Loucy (cell line): ENCODE results near the gene PLEKHF1.

Experiments
- H2AFZ ChIP-seq: fragments of 200-600 bp; sonication (generic); 2 replicates; pipeline ENCODE4 v1.6.0; 2016; ENCODE audit warnings: antibody characterized with exemption, mild to moderate bottlenecking, low read length, moderate library complexity
- H3F3A ChIP-seq: fragments of 200-600 bp; 2 replicates; pipeline ENCODE4 v1.6.0; 2016; ENCODE audit warnings: antibody characterized with exemption, low read depth, mild to moderate bottlenecking
- H3K27me3 ChIP-seq: fragments of 200-600 bp; sonication (generic); 2 replicates; pipeline ENCODE4 v1.6.1; 2014; ENCODE audit warnings: low read length, mild to moderate bottlenecking; ENCODE audit not compliant: insufficient read depth, poor library complexity, severe bottlenecking
- H3K36me3 ChIP-seq: fragments of 200-600 bp; sonication (generic); 2 replicates; pipeline ENCODE4 v1.6.1; 2016; ENCODE audit warnings: low read length; ENCODE audit not compliant: insufficient read depth
- H3K4me1 ChIP-seq: fragments of 200-600 bp; sonication (generic); 2 replicates; pipeline ENCODE4 v1.5.1; 2014; ENCODE audit warnings: low read length, mild to moderate bottlenecking; ENCODE audit not compliant: insufficient read depth, poor library complexity, severe bottlenecking
- H3K4me2 ChIP-seq: fragments of 200-600 bp; sonication (generic); 2 replicates; pipeline ENCODE4 v1.6.0; 2014; ENCODE audit warnings: antibody characterized with exemption, low read length, low read depth, mild to moderate bottlenecking; ENCODE audit not compliant: poor library complexity, severe bottlenecking
- H3K4me3 ChIP-seq: fragments of 200-600 bp; sonication (generic); 2 replicates; pipeline ENCODE4 v1.5.1; 2014; ENCODE audit warnings: low read length, mild to moderate bottlenecking, mixed read lengths; ENCODE audit not compliant: poor library complexity, severe bottlenecking
- H3K79me2 ChIP-seq: fragments of 200-600 bp; sonication (generic); 2 replicates; pipeline ENCODE4 v1.6.1; 2014; ENCODE audit warnings: low read length; ENCODE audit not compliant: insufficient read depth
- H3K9ac ChIP-seq: fragments of 200-600 bp; sonication (generic); 2 replicates; pipeline ENCODE4 v1.6.0; 2014; ENCODE audit warnings: mild to moderate bottlenecking, low read depth, low read length, moderate library complexity; ENCODE audit not compliant: poor library complexity, severe bottlenecking
- H3K9me2 ChIP-seq: fragments of 200-600 bp; sonication (generic); replicated peaks from 2 replicates; pipeline ENCODE4 v1.6.1; 2016; ENCODE audit warnings: low read depth, low read length, mixed read lengths
- H3K9me3 ChIP-seq: fragments of 200-600 bp; sonication (generic); 2 replicates; pipeline ENCODE4 v1.6.1; 2014; ENCODE audit warnings: mild to moderate bottlenecking, antibody characterized with exemption, low read length, low read depth; ENCODE audit not compliant: insufficient read depth
- H4K20me1 ChIP-seq: fragments of 200-600 bp; sonication (generic); 2 replicates; pipeline ENCODE4 v1.6.0; 2014; ENCODE audit warnings: antibody characterized with exemption, low read length, mild to moderate bottlenecking; ENCODE audit not compliant: insufficient read depth, poor library complexity, severe bottlenecking
- EZH2phosphoT487 ChIP-seq: fragments of 200-600 bp; IDR thresholded peaks from 2 replicates; pipeline ENCODE4 v1.6.1; 2018; ENCODE audit warnings: antibody characterized with exemption, mild to moderate bottlenecking, moderate library complexity, borderline replicate concordance
- TF ChIP-seq, protein P1 (sequence below): fragments of 200-600 bp; sonication (generic); conservative IDR thresholded peaks from 2 replicates; pipeline ENCODE4 v1.5.1; 2014; ENCODE audit warnings: mild to moderate bottlenecking, antibody characterized with exemption, low read length

The PLEKHF1 gene

DNA sequence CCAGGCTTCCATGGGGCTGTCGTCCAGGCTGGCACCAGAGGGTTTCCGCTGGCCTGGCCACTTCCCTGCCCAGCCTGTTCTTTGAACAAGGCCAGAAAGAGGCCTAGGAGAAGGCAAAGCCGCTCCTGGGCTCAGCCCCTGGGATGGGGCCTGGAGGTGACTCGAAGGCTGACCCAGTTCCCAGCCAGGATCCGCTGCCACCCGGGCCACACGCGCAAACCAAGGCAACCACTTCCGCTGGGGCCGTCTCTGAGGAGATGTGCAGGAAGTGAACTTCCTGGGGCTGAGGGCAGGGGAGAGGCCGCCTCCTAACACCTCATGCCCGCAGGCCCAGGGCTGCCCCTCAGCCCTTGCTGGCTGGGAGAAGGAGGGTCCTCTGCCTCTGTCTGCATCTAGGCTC lies 15.2 kb downstream of the PLEKHF1 start:
- TF ChIP-seq, protein P1, sequence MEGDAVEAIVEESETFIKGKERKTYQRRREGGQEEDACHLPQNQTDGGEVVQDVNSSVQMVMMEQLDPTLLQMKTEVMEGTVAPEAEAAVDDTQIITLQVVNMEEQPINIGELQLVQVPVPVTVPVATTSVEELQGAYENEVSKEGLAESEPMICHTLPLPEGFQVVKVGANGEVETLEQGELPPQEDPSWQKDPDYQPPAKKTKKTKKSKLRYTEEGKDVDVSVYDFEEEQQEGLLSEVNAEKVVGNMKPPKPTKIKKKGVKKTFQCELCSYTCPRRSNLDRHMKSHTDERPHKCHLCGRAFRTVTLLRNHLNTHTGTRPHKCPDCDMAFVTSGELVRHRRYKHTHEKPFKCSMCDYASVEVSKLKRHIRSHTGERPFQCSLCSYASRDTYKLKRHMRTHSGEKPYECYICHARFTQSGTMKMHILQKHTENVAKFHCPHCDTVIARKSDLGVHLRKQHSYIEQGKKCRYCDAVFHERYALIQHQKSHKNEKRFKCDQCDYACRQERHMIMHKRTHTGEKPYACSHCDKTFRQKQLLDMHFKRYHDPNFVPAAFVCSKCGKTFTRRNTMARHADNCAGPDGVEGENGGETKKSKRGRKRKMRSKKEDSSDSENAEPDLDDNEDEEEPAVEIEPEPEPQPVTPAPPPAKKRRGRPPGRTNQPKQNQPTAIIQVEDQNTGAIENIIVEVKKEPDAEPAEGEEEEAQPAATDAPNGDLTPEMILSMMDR, result no peak
- no peak for TF ChIP-seq EZH2phosphoT487
- H2AFZ ChIP-seq, result no peak overlapping the region
- H3K9ac ChIP-seq, result peak overlapping the region; percentile 69
- no peaks in the 10 kb centered on the region for H3K27me3 ChIP-seq
- peak overlapping the region; percentile 69 for H3K4me2 ChIP-seq
- H3K79me2 ChIP-seq, result no peaks in the 10 kb centered on the region; the same call in 1 of the 2 replicates
- no peaks in the 10 kb centered on the region for H4K20me1 ChIP-seq
- peaks cover 35% of the 10 kb centered on the region for H3K4me1 ChIP-seq
- H3F3A ChIP-seq, result no peaks in the 10 kb centered on the region
- H3K9me2 ChIP-seq, result no peaks in the 10 kb centered on the region
- H3K4me3 ChIP-seq, result peak overlapping the region; percentile 53
- no peaks in the 10 kb centered on the region for H3K9me3 ChIP-seq
- H3K36me3 ChIP-seq, result peaks cover 9% of the 10 kb centered on the region; the same call in 1 of the 2 replicates

DNA sequence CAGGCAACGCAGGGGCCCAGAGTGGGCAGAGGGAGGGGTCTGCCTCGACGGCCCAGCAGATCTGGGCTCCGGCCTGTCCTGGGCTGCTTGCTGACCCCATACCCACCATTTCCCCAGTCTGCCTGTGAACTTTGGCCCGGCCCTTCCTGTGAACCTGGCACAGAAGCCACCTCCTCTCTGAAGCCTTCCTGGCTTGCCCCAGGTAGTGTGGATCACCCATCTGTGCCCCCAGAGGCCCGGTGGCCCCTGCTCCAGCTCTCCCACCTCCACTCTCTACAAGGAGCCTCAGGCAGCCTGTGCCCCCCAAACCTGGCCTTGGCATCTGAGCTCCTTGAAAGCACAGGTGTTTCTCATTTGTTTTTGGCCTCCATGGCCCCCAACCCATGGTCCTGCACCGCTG lies 15.7 kb downstream of the PLEKHF1 start:
- H4K20me1 ChIP-seq, result no peaks in the 10 kb centered on the region
- TF ChIP-seq EZH2phosphoT487, result no peak
- TF ChIP-seq, protein P1, result no peak
- peak overlapping the region; percentile 69 for H3K4me2 ChIP-seq
- no peak overlapping the region for H2AFZ ChIP-seq
- H3F3A ChIP-seq, result no peaks in the 10 kb centered on the region
- H3K9ac ChIP-seq, result peak overlapping the region; percentile 69
- no peaks in the 10 kb centered on the region for H3K27me3 ChIP-seq
- H3K4me3 ChIP-seq, result peak overlapping the region; percentile 53
- no peaks in the 10 kb centered on the region; the same call in 1 of the 2 replicates for H3K79me2 ChIP-seq
- no peaks in the 10 kb centered on the region for H3K9me3 ChIP-seq
- no peaks in the 10 kb centered on the region for H3K9me2 ChIP-seq
- H3K36me3 ChIP-seq, result peaks cover 4% of the 10 kb centered on the region; the same call in 1 of the 2 replicates
- peaks cover 35% of the 10 kb centered on the region for H3K4me1 ChIP-seq

DNA sequence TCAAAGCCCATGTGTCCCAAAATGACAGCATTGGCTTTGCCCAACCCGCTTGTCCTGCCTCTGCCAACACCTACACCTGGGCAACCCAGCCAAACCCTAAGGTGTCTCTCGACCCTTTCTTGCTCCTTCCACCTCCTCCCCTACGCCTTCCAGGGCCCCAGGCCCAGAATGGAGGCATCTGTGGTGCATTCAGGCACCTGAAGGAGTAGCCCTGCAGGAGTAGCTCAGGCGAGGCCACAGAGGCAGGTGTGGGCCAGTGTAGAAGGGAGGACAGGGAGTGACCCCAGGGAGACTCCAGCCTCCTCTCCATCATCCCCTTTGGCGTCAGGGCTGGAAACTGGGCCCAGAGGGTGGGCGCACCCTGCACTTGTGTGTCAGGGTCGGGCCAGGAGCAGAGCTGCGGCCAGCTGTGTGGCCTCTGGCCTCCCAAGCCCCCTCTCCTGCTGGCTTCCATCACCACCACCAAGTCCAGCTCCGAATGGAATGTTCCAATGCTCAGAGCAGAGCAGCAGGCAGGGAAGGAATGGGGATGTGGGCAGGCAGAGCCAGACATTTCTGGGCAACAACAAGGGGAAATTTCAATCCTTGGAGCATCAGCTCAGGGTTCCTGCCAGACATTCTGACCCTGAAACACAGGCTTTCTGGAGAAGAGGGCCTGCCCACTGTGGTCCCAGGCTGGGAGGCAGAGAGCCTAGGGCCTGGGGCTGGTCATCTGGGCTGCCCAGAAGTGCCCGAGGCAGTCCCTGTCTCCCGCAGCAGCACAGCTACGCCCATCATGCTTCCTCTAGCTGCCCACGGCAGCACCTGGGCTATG lies 16.4 kb downstream of the PLEKHF1 start:
- Histone ChIP-seq H3K79me2 (no peaks in the 10 kb centered on the region; the same call in 1 of the 2 replicates), H3K4me1 (peaks cover 35% of the 10 kb centered on the region), H3K9ac (peak overlapping the region; percentile 69), H3F3A (no peaks in the 10 kb centered on the region), H3K9me3 (no peaks in the 10 kb centered on the region), H3K4me3 (no peak overlapping the region), H3K9me2 (no peaks in the 10 kb centered on the region), H4K20me1 (no peaks in the 10 kb centered on the region), H2AFZ (no peak overlapping the region), H3K4me2 (peak overlapping the region; percentile 69), H3K27me3 (no peaks in the 10 kb centered on the region), H3K36me3 (peaks cover 4% of the 10 kb centered on the region; the same call in 1 of the 2 replicates)
- TF ChIP-seq, protein P1, result no peak
- no peak for TF ChIP-seq EZH2phosphoT487
